Measurements from ENCODE around the gene CEP131.

The CEP131 gene

DNA sequence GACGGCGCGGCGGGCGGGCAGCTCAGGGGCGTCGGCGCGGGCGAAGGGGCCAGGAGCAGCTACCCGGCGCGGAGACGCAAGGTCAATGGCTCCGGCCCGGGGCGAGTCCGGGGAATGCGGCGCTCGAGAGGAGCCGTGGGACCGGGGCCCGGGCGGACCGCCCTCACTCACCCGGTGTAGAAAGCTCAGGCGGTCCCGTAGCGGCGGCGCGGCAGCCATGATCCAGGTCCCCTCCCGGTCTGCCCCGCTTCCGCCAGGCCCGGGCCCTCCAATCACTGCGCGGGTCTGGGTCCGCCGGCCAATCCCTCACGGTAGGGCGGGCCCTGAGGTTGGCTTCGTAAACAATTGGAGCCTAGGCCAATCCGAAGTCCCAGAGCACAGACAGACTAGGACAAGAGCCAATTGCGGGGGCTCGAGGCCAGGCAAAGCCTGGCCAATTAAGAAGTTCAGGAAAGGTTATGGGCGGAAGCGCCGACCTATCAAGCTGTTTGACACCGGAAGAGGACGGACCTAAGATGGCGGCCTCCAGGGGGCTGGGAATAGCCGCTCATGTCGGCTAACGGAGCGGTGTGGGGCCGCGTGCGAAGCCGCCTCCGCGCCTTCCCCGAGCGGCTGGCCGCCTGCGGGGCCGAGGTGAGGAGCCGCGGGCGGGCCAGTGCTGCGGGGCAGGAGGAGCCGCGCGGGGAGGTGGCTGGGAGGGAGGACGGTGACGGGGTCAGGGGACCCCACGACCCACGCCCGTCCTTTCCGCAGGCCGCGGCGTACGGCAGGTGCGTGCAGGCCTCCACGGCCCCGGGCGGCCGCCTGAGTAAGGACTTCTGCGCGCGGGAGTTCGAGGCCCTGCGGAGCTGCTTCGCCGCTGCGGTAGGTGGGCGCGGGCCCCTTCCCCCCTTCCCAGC lies 16.3 kb upstream of the CEP131 start, which contains the start of the genes NDUFAF8 and TEPSIN:
Gene NDUFAF8, plus strand, starts transcription at position 504 of the 899 bp plus-strand sequence. Its CDS starts 46 bp downstream, at position 550.
Gene TEPSIN, minus strand, starts transcription at position 241 of the 899 bp plus-strand sequence. Its CDS starts 22 bp downstream, at position 219.
- peak; percentile 100 for DNase-seq (ENCODE audit: low read depth)
- TF ChIP-seq, protein P1, sequence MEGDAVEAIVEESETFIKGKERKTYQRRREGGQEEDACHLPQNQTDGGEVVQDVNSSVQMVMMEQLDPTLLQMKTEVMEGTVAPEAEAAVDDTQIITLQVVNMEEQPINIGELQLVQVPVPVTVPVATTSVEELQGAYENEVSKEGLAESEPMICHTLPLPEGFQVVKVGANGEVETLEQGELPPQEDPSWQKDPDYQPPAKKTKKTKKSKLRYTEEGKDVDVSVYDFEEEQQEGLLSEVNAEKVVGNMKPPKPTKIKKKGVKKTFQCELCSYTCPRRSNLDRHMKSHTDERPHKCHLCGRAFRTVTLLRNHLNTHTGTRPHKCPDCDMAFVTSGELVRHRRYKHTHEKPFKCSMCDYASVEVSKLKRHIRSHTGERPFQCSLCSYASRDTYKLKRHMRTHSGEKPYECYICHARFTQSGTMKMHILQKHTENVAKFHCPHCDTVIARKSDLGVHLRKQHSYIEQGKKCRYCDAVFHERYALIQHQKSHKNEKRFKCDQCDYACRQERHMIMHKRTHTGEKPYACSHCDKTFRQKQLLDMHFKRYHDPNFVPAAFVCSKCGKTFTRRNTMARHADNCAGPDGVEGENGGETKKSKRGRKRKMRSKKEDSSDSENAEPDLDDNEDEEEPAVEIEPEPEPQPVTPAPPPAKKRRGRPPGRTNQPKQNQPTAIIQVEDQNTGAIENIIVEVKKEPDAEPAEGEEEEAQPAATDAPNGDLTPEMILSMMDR (conservative IDR thresholded peaks at IDR 0.05; ENCODE audit: low read length): no peak

DNA sequence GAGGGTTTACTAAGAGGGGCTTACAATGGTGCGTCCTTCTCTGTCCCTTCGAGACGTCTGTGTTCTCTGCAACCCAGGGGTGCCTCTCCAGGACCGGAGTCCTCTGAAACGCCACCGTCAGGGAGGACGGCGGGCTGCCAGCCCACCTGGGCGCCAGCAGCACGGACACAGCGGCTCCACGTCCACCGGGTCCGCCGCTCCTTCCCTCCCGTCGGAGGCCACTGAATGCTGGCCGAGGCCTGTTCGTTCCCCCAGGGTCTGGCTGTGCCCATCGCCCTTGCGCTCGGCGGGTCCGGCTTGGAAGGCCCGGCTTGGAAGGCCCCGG lies 15.7 kb upstream of the CEP131 start:
- DNase-seq (ENCODE audit: low read depth): no peak
- TF ChIP-seq, protein P1 (conservative IDR thresholded peaks at IDR 0.05; ENCODE audit: low read length): no peak
- H3K4me3 ChIP-seq (ENCODE audit: low read length): peak overlapping the region; percentile 86

More for the DNA sequence above, 16.3 kb upstream of the CEP131 start, which contains the start of the genes NDUFAF8 and TEPSIN:
- peak within 1 kb of the TSS; percentile 86 for H3K4me3 ChIP-seq (ENCODE audit: low read length)

DNA sequence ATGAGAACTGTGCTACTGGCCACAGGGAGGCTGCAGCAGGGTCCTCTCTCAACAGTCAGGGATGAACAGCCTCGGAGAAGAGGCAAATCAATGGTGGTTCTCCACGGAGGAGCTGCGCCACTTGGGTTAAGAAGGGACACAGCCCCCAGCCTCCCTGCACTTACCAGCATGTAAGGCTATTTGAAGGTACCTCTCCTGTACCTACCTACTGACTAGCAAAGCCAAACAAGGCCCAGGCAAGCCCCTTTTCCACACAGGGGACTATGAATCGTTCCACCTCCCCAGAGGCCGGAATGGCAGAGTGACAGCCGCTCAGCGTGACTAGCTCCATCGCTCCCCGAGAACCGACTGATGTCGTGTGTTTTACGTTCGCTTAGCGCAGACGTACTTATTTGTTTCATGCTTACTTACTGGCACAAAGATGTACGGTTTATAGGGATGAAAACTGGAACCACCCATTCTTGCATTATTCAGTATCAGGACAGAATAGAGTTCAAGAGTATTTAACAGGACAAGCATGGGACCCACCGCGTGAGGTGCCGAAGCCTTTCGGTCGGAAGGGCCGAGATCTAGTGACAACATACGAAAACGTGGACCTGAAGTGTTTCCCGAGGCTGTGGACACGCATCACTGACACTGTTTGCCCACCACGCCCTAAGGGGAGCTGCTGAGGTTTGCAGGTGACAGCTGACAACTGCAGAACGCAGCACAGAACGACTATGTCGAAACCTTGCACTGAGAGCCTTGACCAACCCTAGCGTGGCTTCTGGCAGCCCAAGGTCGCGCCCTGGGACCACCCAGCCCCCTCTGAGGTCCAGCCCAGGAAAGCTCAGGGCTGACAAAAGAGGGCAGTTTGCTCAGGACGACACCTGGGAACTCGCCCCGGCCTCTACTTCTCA lies 15.1 kb upstream of the CEP131 start:
- peak overlapping the region; percentile 86 for H3K4me3 ChIP-seq (ENCODE audit: low read length)
- TF ChIP-seq, protein P1 (conservative IDR thresholded peaks at IDR 0.05; ENCODE audit: low read length): no peak
- no peak for DNase-seq (ENCODE audit: low read depth)

DNA sequence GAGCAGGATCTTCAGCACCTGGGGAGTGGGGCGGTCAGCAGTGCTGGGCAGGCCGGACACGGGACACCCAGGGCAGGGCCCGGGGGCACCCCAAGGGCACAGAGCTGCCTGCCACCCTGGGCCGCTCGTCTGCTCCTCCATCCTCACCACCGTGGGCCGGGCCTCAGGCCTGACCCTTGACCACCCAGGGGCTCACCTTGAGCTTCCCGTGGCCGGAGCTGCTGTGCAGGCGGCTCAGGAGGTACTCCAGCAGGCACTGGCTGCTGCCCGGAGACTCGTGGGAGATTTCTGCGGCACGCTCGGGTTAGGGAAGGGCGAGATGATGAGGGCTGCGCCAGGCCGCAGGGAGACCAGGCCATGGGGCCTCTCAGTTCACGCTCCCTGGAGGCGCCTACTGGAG lies 14.0 kb upstream of the CEP131 start:
- no peak overlapping the region for H3K4me3 ChIP-seq (ENCODE audit: low read length)
- TF ChIP-seq, protein P1 (conservative IDR thresholded peaks at IDR 0.05; ENCODE audit: low read length): no peak
- DNase-seq (ENCODE audit: low read depth): no peak

DNA sequence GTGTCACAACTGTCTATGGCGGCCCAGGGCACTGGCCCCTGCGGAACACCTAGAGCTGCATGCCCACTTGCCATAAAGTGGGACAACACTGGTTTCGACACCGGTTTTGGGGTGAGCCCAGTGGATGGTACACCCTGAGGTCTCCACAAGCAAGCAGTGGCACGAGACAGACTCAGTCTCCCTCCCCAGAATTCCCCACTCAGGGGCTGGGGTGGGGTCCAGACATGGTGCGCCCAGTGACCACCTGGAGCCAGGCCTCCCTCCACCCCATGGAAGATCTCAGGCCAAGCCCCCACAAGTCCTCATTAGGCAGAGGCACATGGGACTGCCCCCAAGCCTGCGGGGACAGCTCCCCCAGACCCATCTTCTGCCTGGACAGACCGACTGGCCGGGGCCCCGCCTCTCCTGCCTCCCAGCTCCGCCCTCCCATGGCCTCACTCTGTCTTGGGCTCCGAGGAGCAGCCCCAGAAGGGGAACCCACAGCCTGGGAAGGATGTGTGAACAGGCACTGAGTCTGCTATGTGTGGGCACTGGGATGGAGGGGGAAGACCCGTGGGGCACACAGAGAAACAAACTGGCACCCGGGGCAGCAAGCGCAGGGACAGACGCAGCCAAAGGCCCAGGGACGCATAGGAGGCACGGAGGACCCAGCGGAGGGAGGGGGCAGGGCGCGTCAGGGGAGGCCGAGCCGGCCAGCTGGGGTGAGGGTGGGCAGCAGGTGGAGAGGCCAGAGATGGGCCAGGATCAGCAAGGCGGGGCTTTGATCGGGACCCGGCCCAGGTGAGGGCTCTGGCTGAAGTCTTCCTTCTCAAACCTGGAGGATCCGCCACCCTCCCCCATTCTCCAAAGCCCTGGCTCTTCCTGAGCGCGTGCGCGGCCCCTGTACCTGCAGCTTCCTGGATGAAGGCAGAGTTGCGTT lies 13.3 kb upstream of the CEP131 start:
- TF ChIP-seq, protein P1 (conservative IDR thresholded peaks at IDR 0.05; ENCODE audit: low read length): no peak
- DNase-seq (ENCODE audit: low read depth): no peak
- H3K4me3 ChIP-seq (ENCODE audit: low read length): no peak overlapping the region

Measured in AG10803 (cell line).